Hematopoietic multipotent progenitor cell treated with erythropoietin and hydrocortisone succinate and interleukin-3 and kit ligand, for 6 days (in vitro differentiated cells): ENCODE data around the gene FAM13B.
"Not testable (repeated sequence)": the region's sequence is repeated elsewhere in the genome, so short reads cannot be mapped to it uniquely, and the experiment has no call there.

Experiments
- DNase-seq: peaks from one replicate; pipeline ENCODE4 v3.0.0-alpha.2; 2015

The FAM13B gene

DNA sequence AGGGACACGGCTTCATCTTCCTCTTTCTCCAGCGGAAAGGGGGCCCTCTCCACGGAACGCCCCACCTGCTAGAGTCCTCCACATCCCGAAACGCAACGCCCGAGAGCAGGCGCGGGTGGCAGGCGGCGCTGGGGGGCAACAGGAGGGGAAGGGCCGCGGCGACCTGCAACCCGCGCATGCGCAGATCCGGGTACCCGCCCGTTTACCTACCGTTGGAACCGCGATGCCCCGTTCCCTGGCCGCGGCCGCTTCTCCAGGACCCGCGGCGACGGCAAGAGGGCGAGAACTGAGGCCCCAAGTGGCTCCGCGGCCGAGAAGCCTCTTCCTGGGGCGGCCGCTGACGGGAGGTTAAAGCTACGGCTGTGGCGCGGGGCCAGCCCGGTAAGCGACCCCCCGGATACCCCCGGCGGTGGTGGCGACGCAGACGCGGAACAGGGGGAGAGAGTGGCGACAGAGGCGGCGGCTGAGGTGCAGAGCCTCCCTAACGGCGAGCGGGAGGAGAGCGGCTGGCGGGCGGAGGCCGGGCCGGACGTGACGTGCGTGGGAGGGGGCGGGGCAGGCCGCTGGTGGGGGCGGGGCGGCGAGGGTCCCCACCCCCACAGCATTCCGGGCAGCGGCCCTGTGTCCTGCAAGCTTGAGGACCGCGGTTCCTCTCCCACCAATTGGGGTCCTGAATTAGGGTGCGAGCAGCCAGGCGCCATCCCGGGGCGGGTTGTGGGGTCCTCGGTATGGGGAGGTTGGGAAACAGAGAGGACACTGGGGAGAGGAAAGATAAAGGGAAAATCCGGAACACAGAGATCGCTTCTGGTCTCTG, at the start of gene FAM13B:
Gene FAM13B, minus strand, starts transcription at position 508 of the 814 bp plus-strand sequence. CDS start 13,968 bp downstream, outside the sequence.
- DNase-seq, result peak; percentile 86

DNA sequence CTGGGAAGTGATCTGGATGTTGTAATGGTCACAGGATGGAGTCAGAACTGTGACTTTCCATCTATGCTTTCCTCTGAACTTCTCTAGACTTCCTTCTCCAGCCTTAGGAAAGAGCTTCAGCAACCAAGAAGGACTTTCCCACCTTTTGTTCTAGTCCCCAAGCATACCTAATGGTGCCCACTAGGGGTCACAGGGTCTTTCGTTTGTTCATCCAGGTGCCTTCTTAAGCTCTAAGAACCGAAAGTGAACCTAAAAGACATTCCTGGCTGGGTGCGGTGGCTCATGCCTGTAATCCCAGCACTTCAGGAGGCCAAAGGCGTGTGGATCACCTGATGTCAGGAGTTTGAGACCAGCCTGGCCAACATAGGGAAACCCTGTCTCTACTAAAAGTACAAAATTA, 49.2 kb upstream of the FAM13B start:
- DNase-seq, result peak; percentile 14

DNA sequence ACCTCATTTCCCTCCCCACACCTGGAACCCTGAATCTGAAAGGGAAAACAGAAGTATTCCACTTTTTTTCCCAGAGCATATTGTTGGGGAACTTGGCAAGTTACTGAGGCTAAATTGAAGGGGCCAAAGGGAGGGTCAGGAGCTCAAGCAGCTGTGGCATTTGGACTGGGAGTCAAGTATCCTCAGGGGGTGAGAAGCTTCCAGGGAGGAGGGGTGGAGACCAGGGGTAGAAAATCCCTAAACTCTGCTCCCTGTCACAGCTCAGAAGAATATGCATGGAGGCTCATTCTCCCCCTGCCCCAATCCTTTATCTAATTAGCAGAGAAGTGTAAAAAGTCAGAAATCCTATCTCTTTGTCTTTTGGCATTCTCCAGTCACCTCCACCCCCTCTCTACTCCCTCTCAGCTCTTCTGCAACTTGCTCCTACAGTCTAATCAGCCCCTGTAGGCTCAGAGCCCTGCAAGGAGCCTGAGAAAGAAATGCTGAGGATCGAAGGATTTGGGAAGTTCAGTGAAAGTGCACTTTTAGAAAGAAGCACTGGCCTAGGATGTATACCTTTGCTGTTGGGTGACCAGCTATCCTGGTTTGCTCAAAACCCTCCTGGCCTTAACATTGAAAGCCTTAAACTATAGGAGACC, 45.2 kb upstream of the FAM13B start:
- no peak for DNase-seq

DNA sequence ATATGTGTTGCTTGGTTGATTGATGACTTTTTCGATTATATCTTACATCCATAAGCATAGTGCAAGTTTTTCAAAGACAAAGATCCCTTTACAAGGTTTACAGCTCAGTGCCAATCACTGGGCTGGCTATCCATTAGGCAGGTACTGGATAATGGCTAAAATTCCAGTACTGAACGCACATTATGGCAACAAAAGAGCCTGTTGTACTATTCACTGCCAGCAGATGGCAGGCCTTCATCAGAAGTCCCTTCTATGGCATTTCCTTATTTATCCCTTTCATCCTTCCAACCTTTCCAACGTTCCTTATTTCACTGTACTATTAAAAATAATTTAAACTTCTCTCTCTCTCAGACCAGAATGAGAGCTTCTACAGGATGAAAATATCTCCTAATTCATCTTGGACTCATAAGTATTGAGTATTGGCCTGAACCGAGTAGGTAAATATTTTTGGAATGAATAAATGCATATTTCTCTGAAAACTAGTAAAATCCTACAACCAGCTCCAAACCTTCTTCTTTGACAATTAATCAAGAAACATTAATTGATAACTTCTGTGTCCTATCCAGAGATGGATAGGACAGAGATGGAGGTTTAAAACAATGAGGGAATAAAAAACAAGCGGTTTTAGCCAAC, 44.3 kb upstream of the FAM13B start:
- peak; percentile 85 for DNase-seq

DNA sequence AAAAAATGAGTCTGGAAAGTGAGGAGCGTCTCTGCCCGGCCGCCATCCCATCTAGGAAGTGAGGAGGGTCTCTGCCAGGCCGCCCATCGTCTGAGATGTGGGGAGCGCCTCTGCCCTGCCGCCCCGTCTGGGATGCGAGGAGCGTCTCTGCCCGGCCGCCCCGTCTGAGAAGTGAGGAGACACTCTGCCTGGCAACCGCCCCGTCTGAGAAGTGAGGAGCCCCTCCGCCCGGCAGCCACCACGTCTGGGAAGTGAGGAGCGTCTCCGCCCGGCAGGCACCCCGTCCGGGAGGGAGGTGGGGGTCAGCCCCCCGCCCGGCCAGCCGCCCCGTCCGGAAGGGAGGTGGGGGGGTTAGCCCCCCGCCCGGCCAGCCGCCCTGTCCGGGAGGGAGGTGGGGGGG, 37.1 kb upstream of the FAM13B start:
- DNase-seq, result not testable (repeated sequence)

DNA sequence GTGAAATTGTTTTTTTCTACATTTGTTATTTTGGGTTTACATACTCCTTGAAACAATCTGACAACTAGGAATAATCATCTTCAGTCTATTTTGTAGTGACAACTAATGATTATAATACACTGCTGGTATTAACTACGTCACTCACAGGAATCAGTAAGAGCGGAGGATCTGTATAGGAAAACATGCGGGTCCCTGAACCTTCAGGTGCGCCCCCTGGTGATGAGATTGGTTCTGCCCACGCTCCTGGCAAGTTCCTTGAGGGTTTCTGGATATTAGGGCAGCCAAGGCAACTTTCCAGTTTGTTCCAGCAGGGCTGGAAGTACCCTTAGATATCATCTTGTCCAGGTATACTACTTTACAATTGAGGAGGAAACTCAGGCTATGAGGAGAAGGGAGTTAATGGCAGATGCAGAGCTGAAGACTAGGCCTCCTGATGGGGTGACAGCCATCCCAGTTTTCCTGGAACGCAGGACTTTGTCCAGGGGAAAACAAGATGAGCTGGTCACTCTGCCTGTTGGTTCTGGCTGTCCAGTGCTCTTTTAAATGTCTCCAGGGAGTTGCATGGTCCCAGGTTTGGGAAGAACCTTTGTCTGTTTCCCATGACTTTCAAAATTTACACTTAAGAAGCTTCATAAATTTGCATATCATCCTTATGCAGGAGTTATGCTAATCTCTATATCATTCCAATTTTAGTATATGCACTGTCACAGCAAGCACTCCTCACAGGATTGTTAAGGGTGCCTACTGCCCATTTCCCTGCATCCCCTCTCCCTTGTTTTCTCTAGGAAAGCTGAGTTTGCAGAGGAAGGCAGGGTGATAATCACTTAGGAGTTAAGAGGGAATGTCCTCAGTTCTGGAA, 36.1 kb upstream of the FAM13B start:
- peak; percentile 90 for DNase-seq

DNA sequence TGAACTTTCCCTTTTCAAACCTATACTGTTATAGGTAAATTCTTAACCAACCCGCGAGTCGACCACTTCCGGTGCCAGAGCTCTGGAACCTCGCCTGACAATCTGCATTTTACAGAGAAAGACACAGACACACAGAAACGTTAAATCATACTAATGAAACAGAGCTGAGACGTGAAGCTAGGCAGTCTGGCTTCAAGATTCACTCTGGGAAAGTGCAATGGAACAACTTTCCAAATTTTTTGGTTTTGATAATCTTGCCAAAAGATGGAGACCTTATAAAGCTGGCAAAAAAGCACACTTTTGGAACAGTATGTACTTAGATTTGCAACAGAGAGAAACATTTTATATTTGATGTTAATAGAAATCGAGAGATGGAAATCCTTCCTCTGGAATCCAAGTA, 35.1 kb upstream of the FAM13B start:
- no peak for DNase-seq

DNA sequence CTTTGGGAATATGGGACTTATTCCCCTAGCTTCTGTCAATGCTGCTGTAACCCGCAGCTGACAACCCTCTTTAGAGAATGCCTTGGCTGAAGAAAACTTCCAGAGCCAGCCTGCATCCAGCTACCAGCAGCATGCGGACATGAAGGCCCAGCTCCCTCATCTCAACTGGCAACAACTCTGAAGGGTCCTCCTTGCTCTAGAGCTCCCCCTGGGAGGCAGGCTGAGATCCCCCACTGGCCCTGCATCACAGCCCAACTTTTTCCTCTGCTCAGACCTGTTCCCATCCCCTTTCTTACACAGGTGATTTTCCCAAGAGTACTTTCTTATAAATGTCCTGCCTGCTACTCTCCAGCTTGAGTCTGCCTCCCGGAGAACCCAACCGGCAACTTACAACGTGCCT, 32.2 kb upstream of the FAM13B start:
- DNase-seq, result peak; percentile 27

DNA sequence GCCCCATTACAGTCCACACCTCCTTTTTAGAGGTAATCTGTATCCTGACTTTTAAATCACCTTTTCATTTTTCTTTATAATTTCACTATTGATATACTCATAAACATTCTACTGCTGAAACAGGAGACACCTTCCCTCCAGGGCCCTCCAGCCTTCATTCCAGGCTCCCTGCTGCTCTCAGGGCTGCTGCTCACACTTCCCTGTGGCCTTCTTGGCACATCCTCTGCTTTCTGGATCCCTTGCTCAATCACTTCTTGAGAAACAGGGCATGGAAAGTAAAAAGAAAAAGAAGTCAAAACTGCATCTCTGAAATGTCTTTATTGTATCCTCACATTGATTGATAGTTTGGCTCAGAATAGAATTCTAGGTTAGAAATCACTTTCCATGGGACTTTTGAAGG, 31.6 kb upstream of the FAM13B start:
- DNase-seq, result no peak

DNA sequence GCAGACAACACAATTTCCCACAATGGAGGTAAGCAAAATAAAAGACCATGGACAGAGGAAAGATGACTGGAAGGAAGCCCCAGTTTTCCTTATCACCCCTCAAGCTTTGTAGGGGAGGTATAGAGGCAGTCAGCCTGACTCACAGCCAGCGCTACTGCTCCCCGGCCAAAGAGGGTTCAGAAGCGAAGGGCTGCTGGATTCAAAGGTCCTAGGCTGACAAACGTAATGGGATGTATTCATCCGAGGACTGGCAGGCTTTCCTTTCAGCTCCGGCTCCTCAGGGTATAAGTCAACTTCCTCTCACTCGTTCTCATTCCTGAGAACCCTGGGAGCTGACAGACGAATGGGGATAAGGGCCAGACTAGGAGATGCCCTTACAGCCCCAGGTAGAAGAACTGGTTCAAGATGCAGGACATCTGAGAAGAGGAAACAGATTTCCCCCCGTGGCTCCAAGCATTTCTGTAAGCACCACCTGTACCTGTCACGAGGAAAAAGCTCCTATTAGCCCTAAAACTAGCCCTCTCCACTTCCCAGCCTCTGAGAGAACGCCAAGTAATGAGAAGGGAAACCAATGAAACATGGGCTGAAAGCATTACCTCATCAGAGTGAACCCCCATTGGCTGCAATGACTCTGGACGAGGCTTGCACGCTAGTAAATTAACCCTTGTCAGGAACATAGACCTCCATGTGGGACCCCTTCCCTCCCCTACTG, 22.1 kb upstream of the FAM13B start:
- DNase-seq, result no peak

DNA sequence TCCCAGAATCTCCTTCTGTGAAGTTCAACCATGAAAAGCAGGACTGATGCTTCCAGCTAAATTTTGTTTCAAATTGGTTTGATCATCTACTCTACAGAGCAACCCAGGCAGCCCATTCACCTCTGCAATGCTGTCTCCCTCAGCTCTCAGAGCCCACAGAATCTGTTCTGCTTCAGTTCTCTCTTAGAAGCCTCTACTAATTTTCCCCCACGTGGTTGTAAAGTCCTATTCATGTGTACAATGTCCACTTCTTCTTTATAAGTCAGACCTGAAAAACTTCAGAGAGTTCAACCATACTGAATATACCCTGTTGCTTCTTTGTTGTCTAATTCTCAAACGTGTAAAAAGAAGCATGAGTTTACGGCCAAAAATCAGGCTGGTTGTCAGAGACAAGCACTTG, 21.3 kb upstream of the FAM13B start:
- DNase-seq, result no peak

DNA sequence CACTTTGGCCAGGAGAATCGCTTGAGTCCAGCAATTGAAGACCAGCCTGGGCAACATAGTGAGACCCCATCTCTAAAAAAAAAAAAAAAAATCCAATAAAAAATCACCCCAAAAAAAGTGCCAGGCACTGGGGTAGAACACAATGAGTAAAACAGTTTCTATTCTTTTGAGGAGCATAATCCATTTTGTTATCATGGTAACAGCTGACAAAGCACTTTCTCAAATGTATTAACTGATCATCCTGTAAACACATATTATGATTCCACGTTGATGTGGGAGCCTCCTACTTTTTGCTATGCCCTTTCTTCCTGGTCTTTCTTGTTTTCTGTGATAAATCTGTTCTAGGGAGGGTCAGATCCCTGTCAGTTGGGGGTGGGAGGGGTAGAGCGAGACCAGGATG, 20.7 kb upstream of the FAM13B start:
- DNase-seq, result no peak

DNA sequence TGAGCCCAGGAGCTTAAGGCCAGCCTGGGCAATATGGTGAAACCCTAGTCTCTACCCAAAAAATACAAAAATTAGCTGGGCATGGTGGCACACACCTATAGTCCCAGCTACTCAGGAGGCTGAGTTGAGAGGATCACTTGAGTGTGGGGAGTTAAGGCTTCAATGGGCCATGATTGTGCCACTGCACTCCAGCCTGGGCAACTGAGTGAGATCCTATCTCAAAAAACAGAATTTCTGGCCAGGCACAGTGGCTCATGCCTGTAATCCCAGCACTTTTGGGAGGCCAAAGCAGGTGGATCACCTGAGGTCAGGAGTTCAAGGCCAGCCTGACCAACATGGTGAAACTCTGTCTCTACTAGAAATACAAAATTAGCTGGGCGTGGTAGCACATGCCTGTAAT, 19.8 kb upstream of the FAM13B start:
- not testable (repeated sequence) for DNase-seq

DNA sequence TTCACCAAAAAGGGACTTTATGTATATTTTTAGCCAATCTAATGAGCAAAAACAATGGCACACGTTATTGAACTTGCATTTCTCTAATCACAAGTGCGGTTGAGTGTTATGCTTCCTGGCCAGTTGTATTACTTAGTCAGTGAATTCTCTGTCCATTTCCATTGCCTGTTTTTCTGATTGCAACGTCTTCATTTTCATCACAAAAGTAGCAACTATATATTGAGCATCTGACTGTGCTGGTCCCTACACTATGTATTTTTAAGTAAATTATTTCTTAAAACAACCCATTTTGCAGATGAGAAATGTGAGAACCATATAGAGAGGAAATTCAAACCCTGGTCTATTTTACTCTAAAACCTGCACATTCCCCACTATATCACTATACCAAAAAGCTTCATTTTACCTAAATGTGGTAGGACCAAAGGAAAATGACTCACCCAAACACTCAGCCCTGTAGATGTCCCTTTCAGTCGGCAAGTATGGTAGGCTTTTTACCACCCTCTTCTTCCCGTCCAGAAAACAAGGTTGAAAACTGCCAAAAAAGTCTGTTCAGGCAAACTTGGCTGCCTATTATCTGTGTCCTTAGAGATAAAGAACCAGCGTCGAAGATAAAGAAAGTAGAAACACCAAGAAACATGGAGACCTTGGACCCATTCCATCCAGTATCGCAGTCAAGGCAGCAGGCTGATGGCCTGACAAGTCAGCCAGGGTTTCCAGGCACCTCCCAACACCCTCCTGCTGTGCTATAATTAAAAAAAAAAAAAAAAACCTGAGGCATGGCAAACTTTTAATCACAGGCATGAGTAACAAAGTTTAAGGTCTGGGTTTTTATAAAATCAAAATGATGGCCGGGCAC, 18.8 kb upstream of the FAM13B start:
- peak; percentile 81 for DNase-seq

DNA sequence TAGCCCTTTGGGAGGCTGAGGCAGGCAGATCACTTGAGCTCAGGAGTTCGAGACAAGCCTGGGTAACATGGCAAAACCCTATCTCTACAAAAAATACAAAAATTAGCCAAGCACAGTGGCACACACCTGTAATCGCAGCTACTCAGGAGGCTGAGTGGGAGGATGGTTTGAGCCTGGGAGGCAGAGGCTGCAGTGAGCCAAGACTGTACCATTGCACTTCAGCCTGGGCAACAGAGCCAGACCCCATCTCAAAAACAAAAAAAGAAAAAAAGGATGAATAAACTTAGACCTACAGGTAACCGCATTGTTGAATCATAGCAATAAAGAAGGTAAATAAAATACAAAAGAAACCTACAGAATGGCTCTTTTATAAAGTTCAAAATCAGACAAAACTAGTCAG, 12.4 kb upstream of the FAM13B start:
- not testable (repeated sequence) for DNase-seq

DNA sequence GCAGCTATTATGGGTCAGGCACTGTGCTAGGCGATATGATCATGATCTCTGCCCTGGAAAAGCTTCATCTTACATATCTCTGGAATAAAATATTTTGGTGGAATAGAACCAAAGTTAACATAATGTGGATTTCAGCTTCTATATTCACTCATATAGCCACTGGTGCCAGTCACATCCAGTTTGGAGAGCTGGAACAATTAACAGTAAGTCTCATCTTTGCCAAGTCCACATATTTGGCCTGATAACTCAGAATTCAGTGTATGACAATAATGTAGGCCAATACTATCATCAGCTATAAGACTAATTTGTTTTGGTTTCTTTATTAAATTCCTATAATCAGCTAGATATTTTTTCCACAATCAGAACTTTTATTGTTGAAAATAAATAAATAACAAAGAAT, 5.9 kb upstream of the FAM13B start:
- DNase-seq, result no peak

DNA sequence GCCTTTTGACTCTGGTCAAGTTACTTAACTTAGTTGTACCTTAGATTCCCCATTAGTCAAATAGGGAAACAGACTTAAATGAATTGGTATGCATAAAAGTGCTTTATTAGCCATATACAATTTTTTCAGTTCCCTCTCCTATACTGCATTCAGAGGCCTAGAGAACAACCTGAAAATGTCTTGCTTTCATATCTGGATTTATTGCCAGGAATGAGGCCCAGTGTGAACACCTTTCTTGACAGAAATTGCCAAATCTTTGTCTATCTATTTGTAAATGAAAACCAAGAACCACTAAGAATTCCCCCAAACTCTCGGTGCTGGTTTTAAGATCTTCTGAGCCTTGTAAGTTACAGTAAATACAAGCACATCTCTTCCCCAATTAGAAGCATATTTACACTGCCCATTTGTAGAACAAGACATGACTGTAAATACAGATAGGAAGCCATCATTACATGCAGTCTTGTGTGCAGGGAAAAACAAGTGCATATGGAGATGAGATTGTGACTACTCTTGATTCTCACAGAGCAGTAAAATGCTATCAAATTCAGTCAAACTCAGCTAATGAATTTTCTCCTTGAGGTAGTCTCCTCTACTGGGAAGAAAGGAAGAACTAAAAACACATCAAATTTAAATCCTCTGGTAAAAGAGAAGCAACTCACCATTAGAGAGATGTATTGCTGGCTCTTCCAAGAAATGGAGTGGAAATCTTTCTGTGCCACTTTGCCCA, 5.2 kb upstream of the FAM13B start:
- no peak for DNase-seq

DNA sequence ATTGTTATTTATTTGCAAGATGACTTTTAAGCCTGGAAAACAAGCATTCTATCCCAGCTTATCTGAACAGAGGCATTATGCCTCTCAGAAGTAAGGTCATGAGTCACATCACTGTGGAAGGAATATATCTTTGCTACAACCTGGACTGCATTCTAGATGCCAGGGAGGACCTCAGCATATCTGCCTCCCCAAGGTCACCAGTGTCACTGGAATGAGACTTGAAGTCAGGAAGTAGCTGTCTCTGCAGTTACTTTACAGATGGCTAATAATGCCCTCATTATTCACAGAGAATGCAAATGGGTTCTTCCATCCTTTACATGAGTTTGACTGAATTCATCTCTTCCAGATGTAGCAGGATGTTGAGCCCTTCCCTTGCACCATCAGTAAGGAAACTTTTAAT, 4.4 kb upstream of the FAM13B start:
- no peak for DNase-seq

DNA sequence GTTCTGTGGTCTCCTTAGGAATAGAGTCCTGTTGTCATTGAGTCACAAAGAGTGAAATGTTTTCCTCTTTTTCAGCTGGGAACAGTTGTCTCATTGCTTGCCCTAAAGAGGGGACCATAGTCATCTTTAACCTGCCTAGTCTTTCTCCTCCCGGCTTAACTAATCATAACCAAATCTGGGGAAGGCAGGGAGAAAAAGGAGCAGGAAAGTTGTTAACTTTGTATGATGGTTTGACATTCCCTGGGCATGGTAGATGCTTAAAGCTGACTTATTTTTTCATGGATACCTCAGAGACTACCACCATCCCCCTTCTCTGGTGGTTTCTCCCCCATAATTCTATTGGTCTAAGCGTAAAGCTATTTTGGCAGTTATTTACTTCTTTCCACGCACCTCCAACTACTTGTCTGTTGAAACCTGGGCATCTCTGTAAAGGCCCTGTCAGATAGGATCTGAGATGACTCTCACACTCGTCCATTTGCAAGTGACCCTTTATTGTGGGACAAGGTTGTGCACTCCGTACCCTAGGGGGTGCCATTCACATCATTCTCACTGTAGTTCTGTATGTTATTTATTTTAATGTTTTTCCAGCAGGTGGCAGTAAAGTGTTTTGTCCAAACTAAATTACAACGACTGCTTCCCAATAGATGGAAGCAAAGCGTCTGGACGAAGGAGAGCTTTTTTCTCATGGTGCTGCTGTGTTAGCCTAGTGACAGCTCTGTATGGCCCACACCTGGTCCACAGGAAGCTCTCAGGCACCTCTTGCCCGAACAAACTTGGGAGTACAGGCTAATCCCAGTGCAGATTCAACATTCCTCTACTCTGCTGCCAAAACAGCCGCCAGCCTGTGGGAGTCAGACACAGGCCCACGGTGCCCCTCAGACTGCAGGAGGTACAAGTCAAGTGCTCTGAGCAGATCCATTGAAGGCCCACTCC, 3.0 kb upstream of the FAM13B start:
- peak; percentile 96 for DNase-seq

DNA sequence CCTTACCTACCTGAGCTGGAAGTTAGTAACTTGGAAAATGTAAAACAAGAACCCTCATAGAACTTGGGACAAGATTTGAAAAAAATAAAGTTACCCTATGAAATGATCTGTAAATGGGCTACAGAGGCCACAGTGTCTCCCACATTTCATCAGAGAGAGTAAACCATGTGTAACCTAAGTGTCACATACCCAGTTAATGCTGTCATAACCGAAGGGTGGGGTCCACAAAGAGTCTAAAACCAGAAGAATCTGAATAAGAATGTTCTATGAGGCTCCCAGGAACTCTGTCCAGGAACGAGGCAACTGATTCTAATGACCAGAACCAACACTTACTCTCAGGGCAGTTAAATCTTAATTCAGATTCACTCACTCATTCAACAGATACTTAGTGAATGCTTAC, 1.0 kb upstream of the FAM13B start:
- DNase-seq, result no peak
